T-helper 1 cell treated with Interleukin-12 subunit alpha and Interleukin-12 subunit beta and Interleukin-4 antibody, amounts not matched to agents 30 μg/mL and 1 μg/mL, for 36 hours (primary cell): Measurements from ENCODE around the gene TTLL8.

Experiments used
- H3K27ac Mint-ChIP-seq: one replicate; pipeline ENCODE4 v1.8.0; 2021; ENCODE audit warnings: mild to moderate bottlenecking, mixed read lengths
- H3K27me3 Mint-ChIP-seq: one replicate; pipeline ENCODE4 v1.8.0; 2021; ENCODE audit warnings: low read depth, mixed read lengths
- H3K36me3 Mint-ChIP-seq: one replicate; pipeline ENCODE4 v1.8.0; 2021; ENCODE audit warnings: low read depth, mixed read lengths
- H3K4me1 Mint-ChIP-seq: one replicate; pipeline ENCODE4 v1.8.0; 2021; ENCODE audit warnings: low read depth, mixed read lengths
- H3K4me3 Mint-ChIP-seq: one replicate; pipeline ENCODE4 v1.8.0; 2021; ENCODE audit warnings: mild to moderate bottlenecking, moderate library complexity, mixed read lengths
- H3K9me3 Mint-ChIP-seq: one replicate; pipeline ENCODE4 v1.8.0; 2021; ENCODE audit warnings: mixed read lengths

TTLL8 gene

DNA sequence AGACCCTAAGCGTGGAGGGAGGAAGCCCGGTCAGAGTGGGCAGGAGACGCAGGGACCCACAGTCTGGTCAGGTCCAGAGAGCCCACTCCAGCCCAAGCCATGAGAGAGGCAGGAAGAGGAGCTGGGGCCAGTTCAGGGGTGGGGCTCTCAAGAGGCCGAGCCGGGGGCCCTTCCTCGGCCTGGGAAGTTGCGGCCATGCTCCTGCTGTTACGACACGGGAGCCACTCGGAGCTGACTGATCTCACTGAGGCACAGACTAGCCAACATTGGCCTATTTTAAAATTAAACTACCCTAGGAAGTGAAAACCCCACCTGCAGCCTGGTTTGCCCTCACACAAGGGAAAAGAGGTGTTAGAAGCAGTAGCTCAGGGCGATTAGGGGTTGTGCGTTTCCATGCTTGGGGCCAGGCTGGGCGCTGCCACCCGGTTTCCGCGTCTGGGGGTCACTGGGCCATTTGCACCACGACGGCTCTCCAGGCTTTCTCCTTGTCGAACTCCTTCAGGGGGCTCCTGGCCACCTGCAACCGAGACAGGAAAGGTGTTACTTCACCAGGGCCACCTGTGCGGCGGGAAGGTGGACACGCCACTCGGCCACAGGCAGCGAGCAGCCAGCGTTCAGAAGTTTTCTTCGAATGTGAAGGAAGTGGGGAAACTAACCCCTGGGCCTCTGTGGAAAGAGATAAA lies 3.2 kb upstream of the TTLL8 start:
- no peak overlapping the region for H3K27ac Mint-ChIP-seq

DNA sequence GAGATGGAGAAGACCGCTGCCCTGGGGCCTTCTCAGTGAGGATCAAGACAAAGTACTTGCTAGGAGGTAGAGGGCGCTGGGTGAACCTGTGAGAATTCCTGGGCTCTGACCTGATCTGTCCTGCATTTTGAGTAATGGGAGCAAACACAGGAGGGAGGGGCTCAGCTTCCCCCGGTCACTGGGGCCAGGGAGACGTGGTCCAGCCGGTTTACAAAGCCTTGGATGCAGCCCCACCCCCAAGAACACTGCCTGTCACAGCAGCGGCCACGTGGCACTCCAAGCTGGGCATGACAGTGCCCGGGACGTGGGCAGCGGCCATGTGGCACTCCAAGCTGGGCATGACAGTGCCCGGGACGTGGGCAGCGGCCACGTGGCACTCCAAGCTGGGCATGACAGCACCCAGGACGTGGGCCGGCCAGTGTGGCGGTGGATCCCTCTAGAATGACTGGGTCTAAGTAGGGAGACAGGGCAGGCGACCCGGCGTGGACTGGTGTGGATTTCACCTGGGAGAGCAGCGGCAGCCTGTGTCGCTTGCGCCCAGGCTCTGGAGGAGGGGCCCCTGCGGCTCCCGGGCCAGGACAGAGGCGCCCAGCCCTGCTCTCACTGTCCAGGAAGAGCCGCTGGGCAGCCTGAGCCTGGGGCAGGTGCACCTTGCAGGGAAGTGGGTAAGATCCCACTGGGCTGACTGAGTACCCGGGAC lies 2.5 kb upstream of the TTLL8 start:
- Mint-ChIP-seq H3K36me3 (no peaks in the 10 kb centered on the region), H3K27me3 (peaks cover 31% of the 10 kb centered on the region), H3K4me1 (no peaks in the 10 kb centered on the region), H3K4me3 (no peak overlapping the region), H3K9me3 (no peaks in the 10 kb centered on the region), H3K27ac (no peak overlapping the region)

More for the DNA sequence above, 3.2 kb upstream of the TTLL8 start:
- H3K9me3 Mint-ChIP-seq: no peaks in the 10 kb centered on the region
- no peaks in the 10 kb centered on the region for H3K4me1 Mint-ChIP-seq
- peaks cover 25% of the 10 kb centered on the region for H3K27me3 Mint-ChIP-seq
- no peak overlapping the region for H3K4me3 Mint-ChIP-seq
- no peaks in the 10 kb centered on the region for H3K36me3 Mint-ChIP-seq

DNA sequence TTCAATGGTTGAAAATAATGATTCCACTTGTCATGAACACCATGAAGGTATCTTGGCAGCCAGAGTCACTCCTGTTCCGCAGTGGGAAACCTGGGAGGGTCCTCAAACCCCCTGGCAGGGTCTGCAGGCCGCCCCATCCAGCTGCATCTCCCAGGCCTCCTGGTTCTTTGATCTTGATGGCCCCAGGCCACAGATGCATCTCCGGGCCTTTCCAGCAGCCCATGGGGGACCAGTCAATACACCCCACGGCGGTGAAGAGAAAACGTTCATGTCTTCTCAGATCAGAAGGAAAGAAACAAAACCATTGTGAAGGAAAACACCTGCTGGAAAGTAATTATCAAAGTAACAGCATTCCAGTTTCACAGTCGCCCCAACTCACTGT lies 1.8 kb upstream of the TTLL8 start:
- Mint-ChIP-seq H3K4me1 (no peaks in the 10 kb centered on the region), H3K27me3 (peaks cover 36% of the 10 kb centered on the region), H3K27ac (no peak overlapping the region), H3K36me3 (no peaks in the 10 kb centered on the region), H3K9me3 (no peaks in the 10 kb centered on the region), H3K4me3 (no peak overlapping the region)

DNA sequence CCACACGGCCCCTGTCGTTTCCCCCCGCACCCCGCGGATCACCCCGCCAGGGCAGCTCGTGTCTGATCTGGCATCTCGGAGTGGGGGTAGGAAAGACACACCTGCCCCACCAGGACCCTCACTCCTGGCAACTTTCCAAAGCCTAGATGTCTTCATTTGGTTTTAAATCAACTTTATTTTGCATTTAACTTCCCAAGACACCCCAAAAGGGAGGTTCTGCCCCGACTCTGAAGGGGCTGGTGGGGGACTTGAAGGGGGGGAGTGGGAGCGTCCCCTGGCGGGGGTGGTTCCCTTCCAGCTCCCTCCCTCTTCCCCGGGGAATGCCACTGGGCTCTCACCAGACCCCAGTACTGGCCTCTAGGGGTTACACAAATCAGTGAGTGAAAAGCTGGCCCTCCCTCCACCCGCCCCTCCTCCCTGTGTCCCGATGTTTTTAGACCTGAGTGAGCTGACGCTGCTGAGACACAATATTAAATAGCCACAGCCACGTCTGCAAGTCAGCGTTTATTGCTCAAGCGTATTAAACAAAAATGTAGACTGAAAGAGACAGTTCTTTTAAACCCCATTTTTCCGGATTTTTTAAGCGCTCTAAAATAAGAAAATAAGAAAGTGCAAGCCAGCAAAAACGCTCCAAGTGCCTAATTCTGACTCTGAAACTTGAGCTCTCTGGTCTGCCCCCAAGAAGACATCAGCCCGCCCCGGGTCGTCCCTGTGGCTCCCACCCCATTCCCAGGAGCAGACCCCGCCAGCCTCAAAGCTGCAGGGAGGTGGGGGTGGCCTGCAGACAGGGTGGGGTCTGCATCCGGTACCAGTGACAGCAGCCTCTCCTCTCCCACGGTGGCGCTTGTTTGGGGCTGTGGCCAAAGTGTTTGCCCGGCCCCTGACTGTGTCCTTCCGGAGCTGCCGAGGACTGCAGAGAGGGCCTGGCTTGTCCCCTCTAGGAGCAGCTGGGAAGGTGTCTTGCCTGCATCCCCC lies 1.1 kb upstream of the TTLL8 start:
- Mint-ChIP-seq H3K4me1 (no peaks in the 10 kb centered on the region), H3K9me3 (no peaks in the 10 kb centered on the region), H3K4me3 (no peak overlapping the region), H3K36me3 (no peaks in the 10 kb centered on the region), H3K27ac (no peak overlapping the region), H3K27me3 (peaks cover 36% of the 10 kb centered on the region)

DNA sequence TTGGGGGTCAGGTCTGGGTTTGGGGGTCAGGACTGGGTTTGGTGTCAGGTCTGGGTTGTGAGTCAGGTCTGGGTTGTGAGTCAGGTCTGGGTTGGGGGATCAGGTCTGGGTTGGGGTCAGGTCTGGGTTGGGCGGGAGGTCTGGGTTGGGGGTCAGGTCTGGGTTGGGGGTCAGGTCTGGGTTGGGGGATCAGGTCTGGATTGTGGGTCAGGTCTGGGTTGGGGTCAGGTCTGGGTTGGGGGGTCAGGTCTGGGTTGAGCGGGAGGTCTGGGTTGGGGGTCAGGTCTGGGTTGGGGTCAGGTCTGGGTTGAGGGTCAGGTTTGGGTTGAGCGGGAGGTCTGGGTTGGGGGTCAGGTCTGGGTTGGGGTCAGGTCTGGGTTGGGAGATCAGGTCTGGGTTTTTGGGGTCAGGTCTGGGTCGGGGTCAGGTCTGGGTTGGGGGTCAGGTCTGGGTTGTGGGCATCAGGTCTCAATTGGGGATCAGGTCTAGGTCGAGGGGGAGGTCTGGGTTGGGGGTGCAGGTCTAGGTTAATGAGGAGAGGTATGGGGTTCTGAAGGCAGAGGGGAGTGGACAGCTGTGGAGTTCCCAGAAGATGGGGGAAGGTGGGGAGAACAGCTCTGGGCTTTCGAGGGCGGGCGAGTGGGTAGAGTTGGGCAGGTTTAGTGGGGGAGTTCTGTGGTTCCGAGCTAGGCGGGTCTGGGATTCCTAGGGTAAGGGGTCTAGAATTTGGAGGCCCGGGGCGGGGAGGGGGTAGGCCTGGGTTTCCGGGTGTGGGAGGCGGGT lies 629 bp downstream of the TTLL8 start:
- peaks cover 36% of the 10 kb centered on the region for H3K27me3 Mint-ChIP-seq
- H3K9me3 Mint-ChIP-seq: peaks cover 13% of the 10 kb centered on the region
- H3K36me3 Mint-ChIP-seq: no peaks in the 10 kb centered on the region
- no peak overlapping the region for H3K27ac Mint-ChIP-seq
- H3K4me1 Mint-ChIP-seq: no peaks in the 10 kb centered on the region
- H3K4me3 Mint-ChIP-seq: no peak overlapping the region

DNA sequence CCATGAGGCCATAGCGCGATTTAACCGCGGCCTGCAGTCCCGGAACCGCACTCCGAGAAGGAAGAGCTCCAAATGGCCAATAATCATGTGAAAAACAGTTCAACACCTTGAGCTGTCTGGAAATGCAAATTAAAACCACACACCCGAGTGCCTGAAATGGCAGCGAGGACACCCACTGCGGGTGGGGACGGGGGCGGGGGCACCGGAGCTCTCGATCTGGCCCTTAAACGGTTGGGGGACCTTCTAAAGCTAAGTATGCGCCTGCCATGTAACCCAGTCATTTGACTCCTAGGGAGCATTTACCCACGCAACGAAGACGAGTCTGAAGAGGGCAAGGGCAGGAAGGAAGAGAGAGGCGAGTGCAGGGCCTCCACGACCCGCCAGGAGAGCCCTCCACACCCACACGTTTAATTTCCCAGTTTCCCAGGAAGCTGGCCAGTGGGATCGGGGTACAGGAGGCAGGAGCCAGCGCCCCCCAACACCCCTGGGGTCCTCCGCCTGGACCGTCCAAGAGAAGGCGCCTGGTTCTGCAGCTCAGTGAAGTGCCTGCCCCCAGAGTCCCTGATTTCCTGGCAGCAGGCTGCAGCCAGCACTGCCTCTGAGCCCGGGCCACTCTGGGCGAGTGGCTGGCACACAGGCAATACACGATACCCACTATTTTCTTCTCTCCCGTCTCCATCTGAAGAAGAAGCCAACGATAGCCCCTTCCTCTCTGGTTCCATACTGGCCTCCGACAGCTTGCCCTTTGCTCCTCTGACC lies 1.7 kb downstream of the TTLL8 start:
- peaks cover 18% of the 10 kb centered on the region for H3K9me3 Mint-ChIP-seq
- H3K36me3 Mint-ChIP-seq: no peaks in the 10 kb centered on the region
- H3K27ac Mint-ChIP-seq: no peak overlapping the region
- peaks cover 40% of the 10 kb centered on the region for H3K27me3 Mint-ChIP-seq
- no peaks in the 10 kb centered on the region for H3K4me1 Mint-ChIP-seq
- no peak overlapping the region for H3K4me3 Mint-ChIP-seq

DNA sequence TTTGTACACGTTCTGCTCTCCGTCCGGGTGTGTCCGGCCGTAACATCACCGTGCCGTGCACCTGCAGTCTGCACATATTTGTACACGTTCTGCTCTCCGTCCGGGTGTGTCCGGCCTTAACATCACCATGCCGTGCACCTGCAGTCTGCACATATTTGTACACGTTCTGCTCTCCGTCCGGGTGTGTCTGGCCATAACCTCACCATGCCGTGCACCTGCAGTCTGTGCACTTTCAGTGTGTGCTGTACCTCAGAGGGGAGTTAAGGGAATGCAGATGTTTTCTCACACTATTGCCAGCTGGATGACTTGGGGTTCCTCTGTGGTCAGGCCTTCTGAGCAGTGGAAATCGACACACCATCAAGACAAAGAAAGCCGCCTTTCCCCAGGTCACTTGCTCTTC lies 4.2 kb downstream of the TTLL8 start:
- H3K9me3 Mint-ChIP-seq: peaks cover 18% of the 10 kb centered on the region
- no peaks in the 10 kb centered on the region for H3K4me1 Mint-ChIP-seq
- peaks cover 32% of the 10 kb centered on the region for H3K27me3 Mint-ChIP-seq
- no peak overlapping the region for H3K4me3 Mint-ChIP-seq
- no peak overlapping the region for H3K27ac Mint-ChIP-seq
- no peaks in the 10 kb centered on the region for H3K36me3 Mint-ChIP-seq

DNA sequence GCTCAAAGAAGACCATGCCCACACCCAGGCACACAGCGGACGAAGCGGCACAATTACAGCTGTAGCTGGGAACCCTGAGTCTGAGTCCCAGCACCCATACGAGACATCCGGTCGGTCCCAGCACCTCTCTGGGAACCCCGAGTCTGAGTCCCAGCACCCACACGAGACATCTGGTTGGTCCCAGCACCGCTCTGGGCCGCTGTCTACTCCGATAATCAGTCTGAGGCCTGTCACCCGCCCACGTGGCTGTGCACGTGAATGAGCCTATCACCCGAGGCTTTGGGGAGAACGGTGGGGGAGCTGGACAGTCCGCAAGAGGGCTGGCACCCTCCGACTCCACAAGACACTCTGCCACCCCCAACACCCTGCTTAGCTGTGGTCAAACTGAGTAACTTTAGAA lies 6.2 kb downstream of the TTLL8 start:
- no peak overlapping the region for H3K4me3 Mint-ChIP-seq
- H3K36me3 Mint-ChIP-seq: no peaks in the 10 kb centered on the region
- H3K27me3 Mint-ChIP-seq: peaks cover 25% of the 10 kb centered on the region
- peaks cover 18% of the 10 kb centered on the region for H3K9me3 Mint-ChIP-seq
- H3K4me1 Mint-ChIP-seq: no peaks in the 10 kb centered on the region
- no peak overlapping the region for H3K27ac Mint-ChIP-seq

DNA sequence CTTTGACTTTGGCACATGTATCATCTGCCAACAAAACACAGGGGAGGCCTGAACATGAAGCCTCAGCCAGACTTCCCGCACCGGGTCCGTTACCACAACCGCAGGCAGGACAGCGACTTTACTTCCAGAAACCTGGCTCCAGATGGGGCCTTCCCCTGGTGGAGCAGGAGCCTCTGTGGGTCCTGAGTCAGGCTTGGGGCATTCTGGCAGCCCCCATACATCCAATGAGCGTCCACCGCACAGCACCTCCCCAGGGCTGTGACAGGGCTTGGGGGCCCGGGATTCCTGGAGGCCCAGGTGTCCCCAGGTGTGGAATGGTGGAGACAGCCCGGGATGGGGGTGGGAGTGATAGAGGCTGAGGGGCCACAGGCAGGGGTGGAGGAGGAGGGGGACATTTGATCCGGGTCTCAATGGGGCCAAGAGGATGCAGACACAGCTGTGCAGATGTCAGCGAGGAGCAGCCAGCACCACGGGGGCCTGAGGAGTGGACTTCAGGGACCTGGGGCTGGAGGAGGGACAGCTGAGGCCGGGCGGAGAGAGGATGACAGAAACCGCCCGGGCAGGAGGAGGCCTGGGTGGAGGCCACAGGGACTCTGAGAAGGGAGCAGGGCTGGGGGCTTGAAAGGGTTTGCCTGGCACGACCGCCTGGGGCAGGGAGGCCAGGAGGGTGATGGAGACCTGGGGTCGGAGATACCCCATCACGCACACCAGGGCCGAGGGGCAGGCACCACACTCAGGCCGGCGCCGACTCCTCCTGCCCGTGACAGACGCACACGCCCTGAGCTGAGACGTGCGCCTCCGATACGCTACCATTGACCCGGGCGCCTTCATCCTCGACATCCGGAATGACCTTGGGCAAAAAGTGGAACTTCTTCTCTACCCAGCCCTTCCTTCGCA lies 8.6 kb downstream of the TTLL8 start:
- H3K4me1 Mint-ChIP-seq: no peaks in the 10 kb centered on the region
- H3K27ac Mint-ChIP-seq: no peak overlapping the region
- no peak overlapping the region for H3K4me3 Mint-ChIP-seq
- H3K27me3 Mint-ChIP-seq: peaks cover 11% of the 10 kb centered on the region
- H3K9me3 Mint-ChIP-seq: peaks cover 18% of the 10 kb centered on the region
- no peaks in the 10 kb centered on the region for H3K36me3 Mint-ChIP-seq

DNA sequence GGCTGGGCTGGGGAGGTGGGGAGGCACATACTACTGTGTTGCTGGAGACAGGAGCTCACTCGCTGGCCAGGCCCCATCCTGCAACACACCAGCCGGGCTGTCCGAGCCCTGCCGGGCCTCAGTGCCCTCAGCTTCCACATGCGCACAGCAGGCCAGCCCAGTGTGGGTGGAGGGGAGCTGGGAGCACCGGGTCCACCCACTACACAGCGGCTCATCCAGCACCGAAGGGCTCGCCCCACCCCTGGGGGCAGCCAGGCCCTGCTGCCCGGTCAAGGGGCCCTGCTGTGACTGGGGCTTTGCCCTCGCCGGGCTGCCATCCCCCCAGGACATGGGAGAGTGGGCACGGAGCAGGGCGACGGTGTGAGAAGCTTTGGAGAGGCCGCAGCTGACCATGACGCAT lies 9.3 kb downstream of the TTLL8 start:
- Mint-ChIP-seq H3K4me1 (no peaks in the 10 kb centered on the region), H3K27me3 (peaks cover 16% of the 10 kb centered on the region), H3K27ac (no peak overlapping the region), H3K4me3 (no peak overlapping the region), H3K36me3 (no peaks in the 10 kb centered on the region), H3K9me3 (peaks cover 15% of the 10 kb centered on the region)

DNA sequence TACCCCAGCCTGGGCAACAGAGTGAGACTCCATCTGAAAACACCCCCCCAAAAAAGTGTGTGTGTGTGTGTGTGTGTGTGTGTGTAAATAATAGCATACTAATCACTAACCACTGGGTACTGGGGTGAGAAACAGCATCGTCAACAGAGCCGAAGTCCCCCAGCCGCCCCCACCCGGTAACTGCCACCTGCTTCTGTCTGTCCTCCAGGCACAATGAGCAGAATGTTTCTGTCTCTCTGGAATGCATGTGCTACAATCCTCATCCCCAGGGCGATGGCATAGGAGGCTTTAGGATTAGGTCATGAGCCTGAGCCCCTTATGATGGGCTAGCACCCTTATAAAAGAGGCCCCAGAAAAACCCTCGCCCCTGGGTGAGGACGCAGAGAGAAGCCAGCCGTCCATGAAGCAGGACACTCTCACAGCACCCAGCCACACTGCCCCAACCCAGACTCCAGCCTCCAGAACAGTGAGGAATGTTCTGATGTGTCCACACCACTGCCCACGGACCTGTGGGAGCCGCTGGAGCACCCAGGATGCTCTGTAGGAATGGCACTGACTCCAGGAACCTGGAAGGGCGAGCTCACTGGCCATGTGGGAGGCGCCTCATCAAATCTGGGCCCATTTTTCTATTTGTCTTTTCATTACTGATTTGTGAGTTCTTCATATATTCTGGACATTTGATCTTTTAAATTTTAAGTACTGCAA lies 9.9 kb downstream of the TTLL8 start:
- Mint-ChIP-seq H3K4me3 (no peak overlapping the region), H3K27me3 (peaks cover 22% of the 10 kb centered on the region), H3K9me3 (peaks cover 9% of the 10 kb centered on the region), H3K36me3 (no peaks in the 10 kb centered on the region), H3K27ac (no peak overlapping the region), H3K4me1 (no peaks in the 10 kb centered on the region)

DNA sequence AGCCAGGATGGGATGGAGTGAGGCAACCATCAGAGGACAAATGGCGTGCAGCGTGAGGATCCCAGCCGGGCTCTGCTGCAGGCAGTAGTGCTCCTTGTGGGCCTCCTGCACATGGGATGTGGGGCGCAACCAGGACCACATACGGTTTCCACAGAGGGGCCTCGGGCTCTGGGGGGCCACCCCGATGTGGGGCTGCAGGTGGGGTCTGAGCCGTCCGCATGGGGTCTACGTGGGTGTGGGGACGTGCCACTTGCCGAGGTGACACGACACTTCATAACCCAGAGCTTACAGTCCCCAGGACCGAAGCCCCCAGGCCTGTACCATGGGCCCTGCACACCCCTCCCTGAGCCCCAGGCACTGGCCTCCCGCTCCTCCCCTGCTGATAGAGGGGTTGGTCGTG lies 10.8 kb downstream of the TTLL8 start:
- Mint-ChIP-seq H3K27ac (no peak overlapping the region), H3K27me3 (peaks cover 29% of the 10 kb centered on the region), H3K4me1 (no peaks in the 10 kb centered on the region), H3K36me3 (no peaks in the 10 kb centered on the region), H3K9me3 (peaks cover 3% of the 10 kb centered on the region), H3K4me3 (no peak overlapping the region)
